ENCODE data around the gene TMEM9. TPM values are rescaled to one million over a fixed set of nuclear protein-coding genes. Genes with fewer than 3 reads are reported as not detected.

The TMEM9 gene
- total RNA-seq, 2 experiments from 2014 or later = 15.7 to 27.2 TPM

DNA sequence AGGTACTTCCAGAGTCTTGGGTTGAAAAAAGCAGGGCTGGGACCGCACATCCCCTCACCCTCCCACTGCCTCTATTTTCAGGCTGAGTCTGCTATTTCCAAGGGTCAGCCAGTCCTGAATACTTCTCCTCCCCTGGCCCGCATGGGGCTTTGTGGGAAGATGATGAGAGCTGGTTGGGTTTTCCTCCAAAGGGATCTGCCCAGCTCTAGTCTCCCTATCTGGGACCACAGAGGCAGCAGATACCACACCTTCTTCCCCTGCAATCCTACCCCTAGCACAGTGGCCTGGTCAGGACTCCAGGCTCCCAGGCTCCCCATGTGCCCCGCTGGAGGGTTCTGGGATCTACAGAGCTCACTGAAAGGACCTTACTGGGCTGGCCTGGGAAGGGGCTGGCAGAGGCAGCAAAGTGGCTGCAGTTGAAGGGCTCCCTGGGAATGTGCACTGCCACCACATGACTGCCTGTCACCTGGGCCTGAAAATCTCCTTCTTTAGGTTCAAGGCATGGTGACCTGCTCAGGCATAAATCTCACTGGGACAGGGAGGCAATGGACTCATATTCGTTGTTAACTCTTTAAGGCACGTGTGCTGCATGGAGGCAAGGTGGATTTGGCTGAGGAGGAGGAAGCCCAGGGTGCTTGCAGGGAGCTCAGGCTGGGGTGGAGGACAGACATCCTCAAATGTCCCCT lies 55.1 kb downstream of the TMEM9 start:
- ATAC-seq = no peak
- no peaks in the 10 kb centered on the region for H3K27me3 Mint-ChIP-seq
- intact Hi-C loops (cut with DNase I, micrococcal nuclease) = no loop called here
- no peak overlapping the region for H3K27ac Mint-ChIP-seq
- ChIA-PET CTCF (interaction anchor here (0.6 to 1.4 kb wide), 8 partner anchors 11 to 306 kb away, joined by 3 to 5 read pairs (median 4); partner anchors contain the start of gene IGFN1), POLR2A (no interaction called here)
- H3K36me3 Mint-ChIP-seq (ENCODE audit: low read depth) = no peaks in the 10 kb centered on the region
- H3K4me1 Mint-ChIP-seq = no peaks in the 10 kb centered on the region
- no peaks in the 10 kb centered on the region for H3K9me3 Mint-ChIP-seq (ENCODE audit: low read depth)
- no peak for DNase-seq
- H3K4me3 Mint-ChIP-seq = no peak overlapping the region

DNA sequence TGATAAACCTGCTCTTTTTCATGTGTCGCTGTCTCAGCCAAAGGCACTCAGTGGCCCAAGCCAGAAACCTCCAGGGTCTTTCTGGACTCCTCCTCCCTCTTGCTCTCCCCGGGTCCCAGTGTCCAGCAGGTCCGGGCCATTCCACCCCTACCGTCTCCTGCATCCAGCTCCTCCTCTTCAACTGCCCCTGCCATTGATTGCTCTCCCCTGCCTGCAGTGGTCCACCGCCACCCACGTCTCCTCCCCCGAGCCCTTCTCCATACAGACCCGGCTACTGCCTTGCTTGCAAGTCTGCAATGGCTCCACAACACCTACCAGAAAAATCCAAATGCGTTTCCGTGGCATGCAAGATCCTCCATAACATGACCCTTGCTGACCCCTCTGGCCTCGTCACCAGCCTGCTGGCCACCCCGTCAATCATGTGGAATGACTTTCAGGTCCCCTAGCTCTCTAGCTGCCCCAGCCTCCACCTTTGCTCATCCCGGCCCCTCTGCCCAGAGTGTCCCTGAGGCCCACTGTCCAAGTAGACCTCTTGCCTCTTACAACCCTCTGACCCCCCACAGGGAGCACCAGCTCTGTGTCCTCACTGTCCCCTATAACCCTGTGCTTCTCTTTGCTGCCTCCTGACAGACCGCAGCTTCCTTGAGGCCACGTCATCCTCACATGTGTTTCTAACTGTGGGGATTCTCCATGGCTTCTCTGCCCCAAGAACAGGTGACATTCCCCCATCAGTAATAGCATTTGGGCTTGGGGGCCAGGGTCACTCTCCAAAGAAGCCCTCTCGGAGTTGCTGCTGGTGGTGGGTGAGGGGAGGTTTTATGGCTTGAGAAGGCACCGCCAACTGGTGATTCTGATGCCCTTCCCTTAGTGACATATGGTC lies 57.1 kb downstream of the TMEM9 start:
- intact Hi-C loops (cut with DNase I, micrococcal nuclease) = no loop called here
- no peak overlapping the region for H3K27ac Mint-ChIP-seq
- H3K9me3 Mint-ChIP-seq (ENCODE audit: low read depth) = no peaks in the 10 kb centered on the region
- no peaks in the 10 kb centered on the region for H3K4me1 Mint-ChIP-seq
- ChIA-PET CTCF (interaction anchor here (0.5 to 2.5 kb wide), 5 partner anchors 13 to 126 kb away, joined by 3 to 5 read pairs (median 3); no protein-coding TSS in a partner anchor), POLR2A (no interaction called here)
- no peak overlapping the region for H3K4me3 Mint-ChIP-seq
- no peak for ATAC-seq
- H3K27me3 Mint-ChIP-seq = no peaks in the 10 kb centered on the region
- H3K36me3 Mint-ChIP-seq (ENCODE audit: low read depth) = no peaks in the 10 kb centered on the region
- DNase-seq = no peak

DNA sequence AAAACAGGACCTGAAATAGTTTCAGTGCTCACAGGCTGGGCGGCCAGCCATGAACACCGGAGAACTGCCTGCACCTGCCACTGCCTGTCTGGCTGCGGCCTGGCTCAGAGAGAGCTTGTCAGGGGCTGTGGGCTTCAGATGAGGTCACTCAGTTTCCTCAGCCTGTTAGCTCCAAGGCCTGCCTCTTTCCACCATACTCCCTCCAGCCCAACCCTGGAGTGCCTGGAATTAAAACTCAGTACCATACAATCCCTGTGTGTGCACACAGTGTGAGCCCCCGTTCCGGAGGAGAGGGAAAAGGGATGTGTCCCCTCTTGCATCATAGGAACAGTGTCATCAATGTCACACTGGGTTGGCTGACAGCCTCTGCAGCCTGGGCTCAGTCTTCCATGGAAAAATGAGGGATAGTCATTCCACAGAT lies 58.2 kb downstream of the TMEM9 start:
- H3K4me1 Mint-ChIP-seq = no peaks in the 10 kb centered on the region
- H3K4me3 Mint-ChIP-seq = no peak overlapping the region
- no peaks in the 10 kb centered on the region for H3K36me3 Mint-ChIP-seq (ENCODE audit: low read depth)
- POLR2A ChIA-PET = no interaction called here
- DNase-seq (no peak), ATAC-seq (no peak)
- no peak overlapping the region for H3K27ac Mint-ChIP-seq
- intact Hi-C loops (cut with DNase I, micrococcal nuclease) = no loop called here
- CTCF ChIA-PET = interaction anchor here (1.2 to 2.5 kb wide), 3 partner anchors 12 to 125 kb away, joined by 3 to 5 read pairs (median 3); no protein-coding TSS in a partner anchor
- H3K27me3 Mint-ChIP-seq = no peaks in the 10 kb centered on the region
- H3K9me3 Mint-ChIP-seq (ENCODE audit: low read depth) = no peaks in the 10 kb centered on the region

DNA sequence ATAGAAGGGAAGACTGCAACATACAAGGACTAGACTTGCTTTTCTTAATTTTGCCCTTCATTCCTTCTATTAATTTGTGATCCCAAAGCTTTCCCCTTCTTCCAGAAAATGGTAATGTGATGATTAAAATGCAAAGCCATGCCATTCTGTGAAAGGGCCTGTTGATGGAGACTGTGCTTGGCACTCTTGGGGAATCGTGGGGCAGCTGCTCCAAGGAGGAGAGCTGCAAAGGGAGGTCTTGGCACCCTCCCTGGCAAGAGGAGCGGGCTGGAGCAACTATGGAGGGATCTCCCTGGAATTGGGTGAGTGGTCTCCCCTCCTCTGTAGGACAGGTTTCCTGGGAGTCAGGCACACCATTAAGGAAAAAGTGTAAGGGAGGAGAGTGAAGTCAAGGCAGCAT lies 58.7 kb downstream of the TMEM9 start:
- H3K9me3 Mint-ChIP-seq (ENCODE audit: low read depth) = no peaks in the 10 kb centered on the region
- no peaks in the 10 kb centered on the region for H3K27me3 Mint-ChIP-seq
- POLR2A ChIA-PET = no interaction called here
- CTCF ChIA-PET = interaction anchor here (0.7 to 2.5 kb wide), 3 partner anchors 12 to 124 kb away, joined by 3 to 5 read pairs (median 5); no protein-coding TSS in a partner anchor
- no peak for DNase-seq
- H3K27ac Mint-ChIP-seq = no peak overlapping the region
- H3K4me3 Mint-ChIP-seq = no peak overlapping the region
- H3K36me3 Mint-ChIP-seq (ENCODE audit: low read depth) = no peaks in the 10 kb centered on the region
- no peaks in the 10 kb centered on the region for H3K4me1 Mint-ChIP-seq
- ATAC-seq = no peak
- intact Hi-C loops (cut with DNase I, micrococcal nuclease) = no loop called here

DNA sequence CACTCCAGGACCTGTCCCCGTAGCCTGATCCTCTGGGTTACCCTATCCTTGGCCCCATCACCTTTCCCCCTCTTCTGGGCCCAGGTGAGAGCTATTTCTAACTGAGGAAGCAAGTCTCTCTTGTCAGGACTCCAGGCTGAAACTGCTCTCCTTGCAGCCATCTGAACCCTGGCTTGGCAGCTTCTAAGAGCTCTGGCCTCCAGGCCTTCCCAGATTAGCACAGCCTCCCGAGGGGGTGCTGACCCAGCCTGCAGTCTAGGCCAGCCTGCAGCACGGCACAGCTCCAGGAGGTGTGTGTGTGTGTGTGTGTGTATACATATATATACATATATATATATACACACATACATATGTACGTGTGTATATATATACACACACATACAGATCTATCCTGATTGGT lies 59.4 kb downstream of the TMEM9 start:
- ATAC-seq (no peak), DNase-seq (no peak)
- ChIA-PET CTCF (interaction anchor here (0.7 to 2.5 kb wide), 3 partner anchors 11 to 20 kb away, joined by 3 to 5 read pairs (median 5); no protein-coding TSS in a partner anchor), POLR2A (no interaction called here)
- no peaks in the 10 kb centered on the region for H3K4me1 Mint-ChIP-seq
- no peaks in the 10 kb centered on the region for H3K27me3 Mint-ChIP-seq
- intact Hi-C loops (cut with DNase I, micrococcal nuclease) = no loop called here
- no peaks in the 10 kb centered on the region for H3K36me3 Mint-ChIP-seq (ENCODE audit: low read depth)
- no peaks in the 10 kb centered on the region for H3K9me3 Mint-ChIP-seq (ENCODE audit: low read depth)
- no peak overlapping the region for H3K27ac Mint-ChIP-seq
- H3K4me3 Mint-ChIP-seq = no peak overlapping the region

DNA sequence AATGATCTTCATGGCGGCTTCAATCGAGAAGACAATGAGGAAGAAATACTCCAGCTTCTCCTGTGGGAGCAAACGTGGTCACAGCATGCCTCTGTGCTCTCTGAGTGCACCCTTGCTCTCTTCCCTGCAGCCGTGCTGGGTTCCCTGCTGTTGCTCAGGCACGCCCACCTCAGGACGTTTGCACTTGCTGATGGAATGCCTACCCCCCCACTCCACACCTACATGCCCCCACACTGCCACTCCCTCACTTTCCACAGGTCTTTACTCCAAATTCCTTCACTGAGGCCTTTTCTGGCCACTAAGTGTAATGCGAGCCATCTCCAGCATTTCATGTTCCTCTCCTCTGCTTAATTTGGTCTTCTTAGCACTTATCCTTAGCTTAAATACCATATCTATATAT lies 60.3 kb downstream of the TMEM9 start:
- Mint-ChIP-seq H3K36me3 (ENCODE audit: low read depth) (no peaks in the 10 kb centered on the region), H3K4me3 (no peak overlapping the region), H3K9me3 (ENCODE audit: low read depth) (no peaks in the 10 kb centered on the region), H3K27ac (no peak overlapping the region), H3K4me1 (no peaks in the 10 kb centered on the region), H3K27me3 (no peaks in the 10 kb centered on the region)
- ATAC-seq (no peak), DNase-seq (no peak)
- CTCF ChIA-PET = interaction anchor here (0.5 to 1.3 kb wide), 2 partner anchors 19 to 25 kb away, joined by 3 read pairs; no protein-coding TSS in a partner anchor
- intact Hi-C loops (cut with DNase I, micrococcal nuclease) = no loop called here
- POLR2A ChIA-PET = no interaction called here

DNA sequence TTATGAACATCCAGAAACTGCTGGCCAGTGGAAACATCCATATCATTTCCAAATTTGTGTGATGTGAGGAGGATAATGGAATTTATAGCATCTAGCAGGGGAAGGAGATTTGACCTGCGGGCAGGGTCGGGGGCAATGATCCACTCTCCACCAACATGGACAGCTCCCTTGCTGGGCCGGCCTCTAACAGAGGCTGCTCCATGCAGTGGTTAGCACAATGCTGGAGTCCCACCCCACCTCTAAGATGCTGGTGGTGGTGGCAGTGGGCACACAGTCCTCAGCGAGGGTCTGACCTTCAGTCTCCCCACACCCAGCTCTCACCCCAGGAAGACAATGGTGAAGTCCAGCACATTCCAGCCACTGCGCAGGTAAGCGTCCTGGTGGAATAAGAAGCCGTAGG lies 60.7 kb downstream of the TMEM9 start:
- intact Hi-C loops (cut with DNase I, micrococcal nuclease) = no loop called here
- CTCF ChIA-PET = interaction anchor here (0.5 kb wide), 1 partner anchor 25 kb away, joined by 3 read pairs; no protein-coding TSS in a partner anchor

DNA sequence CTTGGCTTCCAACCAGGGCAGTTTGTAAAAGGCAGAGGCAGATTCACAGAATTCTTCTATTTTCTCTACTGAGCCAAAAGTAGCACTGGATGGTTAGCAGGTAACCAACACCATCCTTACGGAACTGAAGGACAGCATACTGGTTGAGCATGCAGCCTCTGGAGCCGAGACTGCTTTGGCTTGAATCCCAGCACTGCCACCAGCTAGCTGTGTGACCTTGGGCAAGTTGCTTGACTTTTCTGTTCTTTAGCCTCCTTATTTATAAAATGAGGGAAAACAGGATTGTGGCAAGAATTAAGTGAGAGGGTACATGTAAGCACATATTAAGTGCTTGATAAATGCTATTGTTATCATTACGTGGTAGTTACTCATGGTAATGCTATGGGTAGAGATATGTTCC lies 61.5 kb downstream of the TMEM9 start:
- H3K4me1 Mint-ChIP-seq = no peaks in the 10 kb centered on the region
- intact Hi-C loops (cut with DNase I, micrococcal nuclease) = no loop called here
- H3K4me3 Mint-ChIP-seq = no peak overlapping the region
- H3K36me3 Mint-ChIP-seq (ENCODE audit: low read depth) = no peaks in the 10 kb centered on the region
- H3K9me3 Mint-ChIP-seq (ENCODE audit: low read depth) = no peaks in the 10 kb centered on the region
- no peak overlapping the region for H3K27ac Mint-ChIP-seq
- ATAC-seq (no peak), DNase-seq (no peak)
- ChIA-PET CTCF (no interaction called here), POLR2A (no interaction called here)
- no peaks in the 10 kb centered on the region for H3K27me3 Mint-ChIP-seq

More for the DNA sequence above, 60.7 kb downstream of the TMEM9 start:
- H3K27me3 Mint-ChIP-seq = no peaks in the 10 kb centered on the region
- POLR2A ChIA-PET = no interaction called here
- H3K27ac Mint-ChIP-seq = no peak overlapping the region
- H3K36me3 Mint-ChIP-seq (ENCODE audit: low read depth) = no peaks in the 10 kb centered on the region
- H3K4me3 Mint-ChIP-seq = no peak overlapping the region
- no peak for ATAC-seq
- no peaks in the 10 kb centered on the region for H3K4me1 Mint-ChIP-seq
- no peaks in the 10 kb centered on the region for H3K9me3 Mint-ChIP-seq (ENCODE audit: low read depth)
- no peak for DNase-seq

DNA sequence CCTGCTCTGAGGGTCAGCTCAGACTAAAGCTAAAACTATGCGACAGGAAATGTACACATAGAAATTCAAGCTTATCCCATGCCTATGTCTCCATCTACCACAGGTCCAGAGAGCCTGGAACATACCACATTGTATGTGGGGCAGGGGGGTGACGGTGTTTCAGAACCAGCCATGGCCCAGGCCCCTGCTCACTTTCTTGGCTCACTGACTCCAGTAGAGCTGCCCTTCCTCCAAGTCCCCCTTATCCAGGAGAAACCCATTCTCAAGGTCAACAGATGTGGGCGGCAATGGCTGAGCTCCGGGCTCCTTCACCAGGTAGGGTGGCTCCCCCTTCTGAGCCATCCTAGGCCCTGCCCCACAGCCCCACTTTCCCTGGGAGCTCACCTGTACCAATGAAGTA lies 63.0 kb downstream of the TMEM9 start:
- no peaks in the 10 kb centered on the region for H3K27me3 Mint-ChIP-seq
- H3K4me3 Mint-ChIP-seq = no peak overlapping the region
- H3K9me3 Mint-ChIP-seq (ENCODE audit: low read depth) = no peaks in the 10 kb centered on the region
- H3K4me1 Mint-ChIP-seq = no peaks in the 10 kb centered on the region
- POLR2A ChIA-PET = no interaction called here
- intact Hi-C loops (cut with DNase I, micrococcal nuclease) = no loop called here
- no peaks in the 10 kb centered on the region for H3K36me3 Mint-ChIP-seq (ENCODE audit: low read depth)
- H3K27ac Mint-ChIP-seq = no peak overlapping the region
- DNase-seq = no peak
- CTCF ChIA-PET = interaction anchor here (1.0 to 1.2 kb wide), 2 partner anchors 27 to 111 kb away, joined by 3 to 4 read pairs; no protein-coding TSS in a partner anchor
- ATAC-seq = no peak

DNA sequence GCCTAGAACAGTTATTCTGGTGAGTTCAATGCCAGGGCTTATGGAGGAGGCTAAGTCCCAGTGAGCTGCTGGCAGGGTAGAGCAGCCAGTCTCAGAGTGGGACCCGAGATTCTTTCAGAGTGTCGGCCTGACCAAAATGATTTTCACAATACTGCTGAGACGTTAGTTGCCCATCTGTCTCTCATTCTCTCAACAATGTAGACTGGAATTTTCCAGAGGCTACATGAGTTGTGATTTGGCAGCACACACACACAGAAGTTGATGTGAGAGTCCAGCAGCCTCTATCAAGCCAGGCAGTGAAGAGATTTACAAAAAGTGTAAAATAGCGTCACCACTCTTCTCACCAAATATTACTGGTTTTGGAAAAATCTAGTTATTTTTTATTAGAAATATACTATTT lies 63.7 kb downstream of the TMEM9 start:
- intact Hi-C loops (cut with DNase I, micrococcal nuclease) = no loop called here
- H3K4me1 Mint-ChIP-seq = no peaks in the 10 kb centered on the region
- no peak for DNase-seq
- no peaks in the 10 kb centered on the region for H3K27me3 Mint-ChIP-seq
- CTCF ChIA-PET = interaction anchor here (1.2 kb wide), 1 partner anchor 111 kb away, joined by 3 read pairs; no protein-coding TSS in a partner anchor
- H3K9me3 Mint-ChIP-seq (ENCODE audit: low read depth) = no peaks in the 10 kb centered on the region
- no peak overlapping the region for H3K27ac Mint-ChIP-seq
- no peak overlapping the region for H3K4me3 Mint-ChIP-seq
- ATAC-seq = no peak
- H3K36me3 Mint-ChIP-seq (ENCODE audit: low read depth) = no peaks in the 10 kb centered on the region
- POLR2A ChIA-PET = no interaction called here

DNA sequence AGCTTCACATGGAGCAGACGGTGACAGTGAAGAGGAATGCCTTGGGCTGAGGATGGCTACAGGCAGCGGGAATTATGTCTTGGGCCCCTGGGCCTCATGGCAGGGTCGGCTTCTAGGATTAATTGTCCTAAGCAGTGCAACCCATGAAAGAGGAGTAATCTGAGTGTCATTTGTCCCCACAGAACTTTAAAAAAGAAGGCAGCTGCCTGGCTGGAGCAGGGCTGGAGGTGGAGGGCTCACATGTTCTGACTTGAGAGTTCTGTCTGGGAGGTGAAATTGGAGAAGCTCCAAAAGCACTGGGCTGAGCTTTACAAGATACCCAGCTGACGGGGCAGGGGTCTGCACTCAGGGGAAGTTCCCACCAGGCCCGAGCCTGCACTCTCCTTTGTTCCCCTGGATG lies 64.7 kb downstream of the TMEM9 start:
- Mint-ChIP-seq H3K36me3 (ENCODE audit: low read depth) (no peaks in the 10 kb centered on the region), H3K27ac (no peak overlapping the region), H3K4me1 (no peaks in the 10 kb centered on the region), H3K27me3 (no peaks in the 10 kb centered on the region), H3K4me3 (no peak overlapping the region), H3K9me3 (ENCODE audit: low read depth) (no peaks in the 10 kb centered on the region)
- CTCF ChIA-PET = interaction anchor here (1.9 kb wide), 1 partner anchor 10 kb away, joined by 5 read pairs; no protein-coding TSS in a partner anchor
- ATAC-seq = no peak
- intact Hi-C loops (cut with DNase I, micrococcal nuclease) = loop anchor here in 1 of 2 experiments (5.0 kb wide), 1 partner anchor 133 kb away; no protein-coding TSS in a partner anchor
- no peak for DNase-seq
- POLR2A ChIA-PET = no interaction called here

Data from activated CD4-positive, alpha-beta T cell treated with anti-CD3 and anti-CD28 coated beads for 36 hours (primary cell).